NOMO-1 (cell line): ENCODE measurements around the gene MAMDC2.
"Not testable (repeated sequence)": the region's sequence is repeated elsewhere in the genome, so short reads cannot be mapped to it uniquely, and the experiment has no call there.

ENCODE experiments used
- DNase-seq, 2 experiments: peaks; one replicate each; lab custom pipeline; 2025; ENCODE audit not compliant: unreplicated experiment in 2 of 2; lab: John Stamatoyannopoulos, UW

MAMDC2 gene

DNA sequence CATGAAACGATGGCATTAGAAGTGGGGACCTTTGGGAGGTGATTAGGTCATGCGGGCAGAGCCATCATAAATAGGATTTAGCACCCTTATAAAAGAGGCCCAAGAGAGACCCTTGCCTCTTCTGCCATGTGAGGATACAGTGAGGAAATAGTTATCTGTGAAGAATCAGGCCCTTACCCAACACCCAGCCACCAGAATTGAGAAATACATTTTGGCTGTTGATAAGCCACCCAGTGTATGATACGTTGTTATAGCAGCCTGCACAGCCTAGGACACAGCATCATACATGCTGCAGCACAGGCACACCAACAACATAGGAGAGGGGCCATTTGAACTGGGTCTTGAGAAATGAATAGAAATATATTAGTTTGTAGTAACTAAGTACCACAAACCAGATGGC, 8.0 kb upstream of the MAMDC2 start:
- DNase-seq, result no peak

DNA sequence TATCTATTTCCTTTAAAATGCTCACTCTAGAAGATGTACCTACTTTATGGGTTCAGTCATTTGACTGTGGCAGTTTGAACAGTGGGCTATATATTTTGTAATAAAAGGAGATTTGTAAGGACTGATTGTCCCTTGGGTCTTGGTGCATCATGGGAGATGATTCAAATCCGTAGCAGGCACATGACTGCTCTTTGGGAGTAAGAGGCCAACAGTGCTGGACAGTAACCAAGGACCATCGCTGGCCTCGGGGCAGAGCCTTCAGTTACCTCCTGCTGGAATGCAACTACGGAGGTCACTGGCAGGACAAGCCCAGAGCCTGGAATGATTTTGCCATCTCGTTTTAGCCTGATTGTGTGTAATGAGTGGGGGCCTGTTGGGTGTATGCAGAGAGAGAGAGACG, 7.0 kb upstream of the MAMDC2 start:
- DNase-seq, result no peak

DNA sequence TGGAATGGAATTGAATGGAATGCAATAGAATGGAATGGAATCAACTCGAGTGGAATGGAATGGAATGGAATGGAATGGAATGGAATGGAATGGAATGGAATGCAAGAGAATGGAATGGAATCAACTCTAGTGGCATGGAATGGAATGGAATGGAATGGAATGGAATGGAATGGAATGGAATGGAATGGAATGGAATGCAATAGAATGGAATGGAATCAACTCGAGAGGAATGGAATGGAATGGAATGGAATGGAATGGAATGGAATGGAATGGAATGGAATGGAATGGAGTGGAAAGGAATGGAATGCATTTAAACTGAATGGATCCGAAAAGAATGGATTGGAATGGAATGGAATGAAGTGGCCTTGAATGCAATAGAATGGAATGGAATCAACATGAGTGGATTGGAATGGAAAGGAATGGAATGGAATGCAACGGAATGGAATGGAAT, 5.5 kb upstream of the MAMDC2 start:
- DNase-seq, result not testable (repeated sequence)

DNA sequence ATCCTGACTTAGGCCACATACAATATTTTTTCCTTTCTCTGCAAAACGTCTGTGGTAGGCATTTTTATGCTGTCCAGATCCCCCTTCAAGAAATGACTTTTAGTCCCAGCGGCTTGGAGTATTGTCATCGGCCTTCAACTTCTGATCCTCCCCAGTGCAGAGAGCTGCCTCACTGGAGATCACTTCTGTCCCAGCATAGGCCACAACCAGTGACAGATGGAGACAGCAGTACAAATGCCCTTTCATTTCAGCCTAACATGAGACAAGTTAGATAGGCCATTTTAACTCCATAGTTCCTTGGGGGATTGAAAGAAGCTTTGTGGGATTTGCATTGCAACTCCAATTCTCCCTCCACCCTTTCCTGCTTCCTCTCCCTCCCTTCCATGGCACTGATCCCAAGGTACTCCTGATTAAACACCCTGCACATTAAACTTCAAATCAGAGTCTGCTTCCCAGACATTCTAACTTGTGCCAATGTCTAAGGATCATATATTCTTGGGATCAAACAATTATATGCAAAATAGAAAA, 3.2 kb upstream of the MAMDC2 start:
- no peak for DNase-seq

DNA sequence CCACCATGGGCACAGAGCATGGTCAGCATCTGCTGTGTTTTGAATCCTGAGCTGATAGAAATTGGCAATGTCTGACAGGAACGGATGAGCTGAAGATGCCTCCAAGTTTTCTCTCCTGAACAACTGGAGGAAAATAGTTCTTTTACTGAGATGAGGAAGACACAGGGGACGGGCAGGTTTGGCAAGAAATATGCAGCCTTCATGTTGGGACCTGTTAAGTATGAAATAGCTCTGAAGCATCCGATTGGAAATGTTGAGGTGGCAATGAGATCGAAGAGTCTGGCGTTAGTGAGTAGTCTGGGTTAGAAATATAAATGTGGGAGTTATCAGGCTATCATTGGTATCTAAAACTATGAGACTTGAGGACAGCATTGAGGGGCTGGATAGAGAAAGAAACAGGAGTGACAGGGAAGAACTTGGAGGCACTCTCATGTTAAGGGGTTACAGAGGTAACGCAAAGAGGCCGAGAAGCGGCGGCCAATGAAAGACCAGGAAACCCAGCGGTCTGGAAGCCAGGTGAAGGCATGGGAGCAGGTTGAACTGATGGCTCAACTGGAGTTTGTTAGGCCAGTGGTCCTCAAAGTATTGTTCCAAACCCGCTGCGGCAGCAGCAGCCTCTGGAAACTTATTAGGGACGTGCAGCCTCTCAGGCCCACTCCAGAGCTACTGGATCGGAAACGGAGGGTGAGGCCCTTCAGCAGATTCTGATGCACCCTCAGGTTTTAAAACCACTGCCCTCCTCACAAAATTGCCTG, 1.0 kb upstream of the MAMDC2 start:
- DNase-seq, result no peak

DNA sequence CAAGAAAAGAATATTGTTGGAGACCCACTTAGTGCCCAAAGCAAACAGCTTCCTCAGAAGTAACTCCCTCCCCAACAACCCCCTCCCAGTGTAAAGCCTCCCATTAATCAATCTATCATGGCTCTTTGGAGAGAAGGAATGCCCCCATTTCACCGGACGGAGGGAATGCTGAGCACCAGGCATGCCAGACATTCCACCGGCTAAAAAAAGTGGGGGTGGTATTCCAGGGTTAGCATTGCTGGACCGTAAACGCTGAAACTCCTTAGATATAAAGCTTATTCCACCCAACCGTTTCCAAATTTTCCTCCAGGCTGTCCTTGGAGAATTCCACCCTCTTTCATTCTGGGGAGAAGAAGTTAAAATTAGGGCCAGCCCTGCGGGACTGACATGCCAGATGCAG, 363 bp upstream of the MAMDC2 start:
- DNase-seq, result no peak

DNA sequence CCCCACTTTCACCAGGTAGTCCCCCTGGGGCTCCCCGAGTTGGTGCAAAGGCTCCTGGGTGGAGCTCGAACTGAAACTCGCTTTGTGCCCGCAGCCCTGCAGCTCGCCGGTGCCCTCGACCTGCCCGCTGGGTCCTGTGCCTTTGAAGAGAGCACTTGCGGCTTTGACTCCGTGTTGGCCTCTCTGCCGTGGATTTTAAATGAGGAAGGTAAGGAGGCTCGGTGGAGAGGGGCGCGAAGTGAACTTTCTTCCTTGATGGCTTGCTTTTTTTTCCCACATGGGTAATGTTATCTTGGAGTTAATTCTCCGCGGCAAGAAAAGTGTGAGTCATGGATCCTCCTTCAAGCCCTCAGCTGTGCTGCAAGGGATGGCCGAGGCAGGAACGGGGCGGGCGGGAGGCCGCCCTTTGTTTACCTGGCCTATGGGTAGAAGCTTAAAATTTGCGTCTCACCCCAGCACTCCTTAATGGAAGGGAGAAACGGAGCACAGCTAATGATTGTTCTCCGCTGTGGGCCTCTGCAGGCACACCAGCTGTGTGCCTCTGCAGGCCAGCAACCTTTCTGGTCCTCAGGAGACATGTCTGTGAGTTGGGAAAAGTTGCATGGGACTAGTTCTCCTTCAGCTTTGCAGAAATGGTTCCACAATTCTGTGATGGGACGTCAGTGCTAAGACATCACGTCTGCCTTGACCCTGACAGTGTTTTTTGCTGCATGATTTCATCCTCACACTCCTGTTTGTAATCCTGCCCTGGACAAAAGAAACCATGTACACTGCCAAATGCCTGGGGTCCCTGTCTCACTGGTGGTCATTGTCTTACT, 1.1 kb downstream of the MAMDC2 start:
- DNase-seq, result no peak

DNA sequence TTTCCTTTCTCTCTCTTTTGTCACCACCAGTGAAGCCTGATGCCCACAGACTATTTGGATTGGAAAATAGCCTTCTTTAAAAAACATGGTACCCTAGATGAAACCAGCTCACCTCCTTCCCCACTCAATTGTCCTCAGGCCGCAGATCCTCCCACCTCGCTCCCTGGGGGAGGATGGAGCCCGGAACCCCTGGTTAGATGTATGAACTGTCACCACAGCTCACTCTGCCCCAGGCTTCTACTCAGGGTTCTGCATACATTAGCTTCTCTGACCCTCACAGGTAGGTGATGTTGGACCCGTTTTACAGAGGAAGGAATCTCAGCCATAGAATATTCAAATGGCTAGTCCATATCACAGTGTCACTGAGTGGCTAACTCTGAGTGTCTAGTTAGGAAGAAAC, 1.8 kb downstream of the MAMDC2 start:
- DNase-seq, result no peak

DNA sequence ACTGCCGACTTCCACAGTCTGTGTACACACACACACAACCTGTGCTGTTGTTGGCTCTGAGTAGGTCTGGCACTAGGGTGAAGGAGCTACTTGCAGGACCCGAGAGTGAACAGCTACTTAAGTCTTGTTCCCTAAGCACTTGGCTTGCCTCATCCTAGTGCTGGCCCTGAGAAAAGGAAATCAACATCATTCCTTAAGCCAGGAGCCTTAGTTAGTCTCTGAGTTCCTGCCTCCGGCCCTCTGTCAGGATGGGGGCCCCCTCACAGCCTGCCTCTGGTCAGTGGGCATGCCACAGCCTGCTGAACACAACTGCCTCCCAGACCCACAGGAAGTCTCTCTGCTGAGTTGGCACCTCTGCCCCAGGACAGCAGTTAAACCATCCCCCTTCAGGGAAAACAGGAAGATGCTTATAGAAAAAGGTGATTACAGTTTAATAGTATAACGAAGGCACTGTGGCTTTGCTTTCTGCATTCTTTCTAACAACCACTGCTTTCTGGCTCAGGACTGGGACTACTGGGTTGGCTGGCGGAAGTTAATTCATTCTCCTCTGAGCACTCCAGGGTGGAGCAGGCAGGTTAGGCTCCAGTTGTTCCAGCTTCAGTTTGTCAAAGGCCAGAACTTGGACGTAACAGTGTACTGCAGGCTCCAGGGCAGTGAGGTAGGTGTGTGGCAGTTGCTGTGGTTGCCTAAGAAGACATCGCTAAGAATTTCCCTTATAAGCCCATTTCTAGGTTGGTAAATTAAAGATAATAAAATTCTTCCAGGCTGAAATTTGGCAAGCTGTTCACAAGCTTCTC, 2.8 kb downstream of the MAMDC2 start:
- DNase-seq, result no peak

DNA sequence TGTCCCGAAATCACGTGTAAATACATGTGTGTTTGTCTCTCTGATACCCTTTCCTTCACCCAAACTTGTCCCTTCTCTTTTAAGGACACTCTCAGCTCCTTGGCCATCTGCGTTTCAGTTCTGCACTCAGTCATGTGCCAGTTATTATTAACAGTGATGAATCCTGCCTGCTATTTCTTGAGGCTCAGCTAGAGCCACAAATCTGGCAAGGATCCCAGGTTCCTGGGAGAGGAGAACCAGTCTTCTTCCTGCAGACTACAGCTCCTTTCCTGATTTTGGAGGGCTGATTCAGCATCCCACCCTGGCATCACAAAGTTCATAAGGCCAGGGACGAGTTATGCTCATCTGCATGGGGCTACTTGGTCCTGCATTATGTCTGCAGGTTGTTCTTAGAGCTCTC, 5.6 kb downstream of the MAMDC2 start:
- no peak for DNase-seq

DNA sequence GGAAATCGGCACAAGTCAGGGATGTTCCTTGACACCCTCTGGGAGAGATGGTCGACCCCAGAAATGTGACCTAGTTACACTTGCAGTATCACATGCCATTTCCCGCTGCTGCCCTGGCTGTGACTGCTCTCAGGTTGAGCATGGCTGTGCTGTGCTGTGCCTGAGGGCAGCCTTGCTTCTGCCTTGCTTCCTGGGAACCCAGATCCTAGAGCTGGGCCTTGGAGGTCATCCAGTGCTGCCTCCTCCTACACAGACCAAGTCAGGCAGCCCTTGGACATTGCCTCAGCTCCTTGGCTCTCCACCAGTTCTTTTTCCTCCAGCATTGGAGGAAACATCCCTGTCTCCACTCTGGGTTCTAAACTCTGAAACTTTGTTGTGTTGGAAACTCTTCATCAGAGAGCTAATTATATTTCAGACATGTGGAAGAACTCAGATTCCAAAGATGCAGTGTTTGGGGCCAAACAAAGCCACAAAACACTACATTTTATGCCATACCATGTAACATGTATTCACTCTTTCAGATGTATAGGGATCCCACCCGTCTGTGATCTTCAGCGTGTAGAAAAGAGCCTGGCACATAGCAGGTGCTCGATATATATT, 6.1 kb downstream of the MAMDC2 start:
- no peak for DNase-seq

DNA sequence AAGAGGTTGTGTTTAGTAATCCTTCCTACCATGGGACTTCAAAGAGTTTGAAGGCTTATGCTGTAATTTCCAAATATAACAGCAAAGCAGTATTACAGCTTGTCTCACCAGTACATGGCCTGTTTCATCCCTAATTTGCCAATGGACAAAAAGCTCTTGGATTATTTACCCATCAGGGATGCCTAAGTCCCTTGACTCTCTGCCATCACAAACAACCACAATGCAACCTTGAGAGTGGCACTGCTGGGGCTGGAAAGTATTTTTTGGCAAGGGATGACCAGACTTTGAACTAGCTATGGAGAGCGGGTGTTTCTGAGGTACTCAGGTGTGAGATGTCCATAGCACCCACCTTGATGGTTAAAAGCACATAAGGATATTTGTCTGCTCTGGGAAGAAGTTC, 9.1 kb downstream of the MAMDC2 start:
- DNase-seq, result no peak

DNA sequence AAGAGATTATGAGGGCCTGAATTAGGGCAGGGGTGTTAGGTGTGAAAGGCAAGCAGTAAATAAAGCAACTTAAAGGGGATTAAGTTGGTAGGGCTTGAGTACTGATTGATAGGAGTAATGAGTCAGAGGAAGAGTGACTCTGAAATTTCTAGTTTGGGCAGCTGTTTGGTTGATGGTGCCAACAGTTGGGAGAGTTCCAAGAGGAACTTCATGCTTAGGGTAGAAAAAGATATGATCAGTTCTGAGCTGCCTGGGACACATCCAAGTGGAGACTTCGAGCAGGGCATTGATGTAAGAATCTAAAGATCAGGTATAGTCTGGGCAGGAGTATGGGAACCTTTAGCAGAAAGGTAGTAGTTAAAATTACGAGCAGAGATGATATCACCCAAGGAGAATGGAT, 10.2 kb downstream of the MAMDC2 start:
- DNase-seq, result no peak

DNA sequence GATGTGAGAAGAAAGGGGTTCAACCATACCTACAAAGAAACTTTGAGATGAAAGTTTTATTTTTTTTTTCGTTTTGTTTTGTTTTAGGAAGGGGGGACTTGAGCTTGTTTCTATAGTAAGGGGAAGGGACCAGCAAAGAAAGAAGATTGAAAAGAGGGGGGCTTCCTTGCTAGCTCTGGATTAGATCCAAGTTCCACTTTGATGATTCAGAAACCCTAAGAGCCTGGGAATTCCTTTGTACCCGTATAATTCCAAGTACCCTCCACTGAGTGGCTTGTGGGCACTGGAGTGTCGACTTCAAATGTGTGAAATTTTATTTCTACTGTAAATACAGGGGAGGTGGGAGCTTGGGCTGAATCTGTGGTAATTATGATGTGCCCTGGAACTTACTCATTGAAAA, 10.9 kb downstream of the MAMDC2 start:
- no peak for DNase-seq

DNA sequence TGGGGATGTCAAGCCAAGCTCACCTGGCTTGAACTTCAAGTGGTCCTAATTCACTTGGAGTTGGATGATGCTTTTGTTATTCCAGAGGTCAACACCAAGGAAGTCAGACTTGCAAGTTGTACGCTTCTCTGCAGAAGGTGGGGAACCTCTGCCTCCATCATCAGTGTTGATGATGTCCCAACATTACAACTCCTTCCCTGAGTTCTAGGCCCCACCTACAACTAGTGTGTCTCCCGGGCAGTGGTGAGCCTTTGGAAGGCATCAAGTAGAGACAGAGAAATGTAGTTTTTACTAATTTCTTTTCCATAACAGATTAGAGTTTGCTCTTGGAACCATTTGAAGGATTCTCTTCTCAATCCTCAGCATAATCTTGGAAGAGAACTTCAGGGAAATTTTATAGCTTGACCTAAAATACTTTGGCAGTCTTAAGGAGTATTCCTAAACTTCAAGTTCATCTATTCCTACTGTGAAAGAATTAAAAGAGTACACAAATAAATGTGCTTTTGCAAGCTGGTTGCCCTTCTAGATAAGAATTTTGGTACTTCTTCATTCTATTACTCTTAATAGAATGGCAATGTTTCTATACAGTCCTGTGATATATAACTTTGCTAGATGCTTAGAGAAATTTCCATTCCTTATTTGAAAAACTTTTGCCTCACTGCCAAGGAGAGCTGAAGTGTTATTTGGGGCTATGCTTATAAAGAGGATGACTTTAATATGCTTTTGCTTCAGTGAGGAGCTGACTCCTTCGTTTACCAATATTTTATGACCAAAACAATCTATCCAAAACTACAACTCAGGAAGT, 12.0 kb downstream of the MAMDC2 start:
- DNase-seq, result no peak

DNA sequence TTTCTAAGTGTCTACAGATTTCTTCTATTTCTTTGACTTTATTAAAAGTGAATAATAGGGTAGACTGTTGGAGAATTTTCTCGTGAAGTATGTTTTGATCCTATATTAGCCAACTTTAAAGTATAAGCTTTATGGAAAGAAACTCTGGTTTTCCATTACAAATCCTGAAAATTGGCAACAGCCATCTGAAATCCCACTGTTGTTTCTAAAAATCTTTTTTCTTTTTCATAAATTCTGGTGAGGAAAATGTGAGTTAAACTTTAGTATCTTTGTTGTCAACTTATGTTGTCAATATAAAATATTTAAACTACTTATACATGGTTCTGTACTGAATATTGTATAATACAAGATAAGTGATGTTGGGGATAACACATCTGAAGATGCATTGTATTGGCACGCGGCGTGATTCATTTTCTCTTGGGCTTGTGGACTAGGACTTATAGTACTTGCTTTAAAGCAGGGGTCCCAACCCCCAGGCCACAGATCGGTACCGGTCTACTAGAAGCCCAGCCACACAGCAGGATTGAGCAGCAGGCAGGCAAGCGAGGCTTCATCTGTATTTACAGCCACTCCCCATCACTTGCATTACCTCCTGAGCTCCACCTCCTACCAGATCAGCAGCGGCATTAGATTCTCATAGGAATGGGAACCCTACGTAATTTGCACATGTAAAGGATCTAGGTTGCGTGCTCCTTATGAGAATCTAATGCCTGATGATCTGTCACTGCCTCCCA, 12.7 kb downstream of the MAMDC2 start:
- DNase-seq, result no peak

DNA sequence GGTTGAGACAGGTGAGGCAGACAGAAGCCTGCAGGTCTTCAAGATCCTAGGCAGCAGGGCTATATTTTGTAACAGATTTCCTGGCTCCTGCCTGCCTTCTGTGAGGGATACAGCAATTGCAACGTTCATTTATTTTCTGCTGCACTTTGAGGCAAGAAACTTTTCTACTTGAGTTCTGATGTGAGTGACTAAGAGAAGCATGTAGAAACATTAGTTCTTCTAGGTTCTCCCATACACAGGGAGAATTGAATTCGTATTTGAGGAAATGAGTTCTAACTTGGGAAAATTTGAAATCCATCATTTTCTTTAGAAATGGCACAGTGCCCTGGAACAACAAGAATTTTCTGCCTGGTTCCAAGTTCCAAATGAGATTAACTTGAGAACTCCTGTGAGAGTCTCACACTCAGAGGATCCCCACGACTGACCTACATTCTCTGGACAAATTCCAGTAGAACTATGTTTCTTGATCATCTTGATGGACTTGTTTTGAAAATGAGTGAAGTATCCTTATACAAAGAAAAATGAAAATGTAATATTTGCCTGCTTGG, 15.0 kb downstream of the MAMDC2 start:
- DNase-seq, result no peak

DNA sequence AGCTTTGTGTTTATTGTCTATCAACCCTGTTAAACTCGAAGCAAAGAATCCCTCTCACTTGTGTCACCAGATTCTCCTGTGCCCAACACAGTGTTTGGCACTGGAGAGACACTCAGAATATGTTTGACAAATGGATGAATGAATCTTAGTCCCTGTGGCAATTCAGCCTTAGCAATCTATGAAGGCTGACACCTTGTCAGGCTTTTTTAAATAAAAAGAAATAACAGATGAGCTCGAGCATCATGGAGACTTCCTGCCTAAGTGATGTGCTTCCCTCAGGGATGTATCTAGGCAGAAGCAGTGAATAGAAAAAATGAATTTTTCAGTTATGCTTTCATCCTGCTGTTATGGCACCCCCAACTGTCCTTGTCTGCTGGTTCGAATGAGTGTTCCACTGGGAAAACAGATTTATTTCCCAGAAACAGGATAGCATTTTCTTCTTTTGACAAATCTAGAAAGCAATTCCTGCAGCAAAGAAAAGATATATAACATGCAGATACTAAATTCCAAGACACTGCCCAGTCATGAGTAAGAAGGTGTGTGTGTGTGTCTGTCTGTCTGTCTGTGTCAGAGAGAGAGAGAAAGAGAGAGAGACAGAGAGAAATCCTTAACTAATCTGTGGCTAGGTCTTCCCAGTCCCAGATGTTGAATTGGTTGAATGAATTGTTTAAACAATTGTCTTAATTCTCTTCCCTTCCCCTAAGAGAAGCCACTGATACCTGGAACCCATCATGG, 16.7 kb downstream of the MAMDC2 start:
- no peak for DNase-seq
